Fibroblast of pulmonary artery (primary cell): Measurements from ENCODE around the gene CWF19L2.
A peak's percentile ranks its signal among the peaks of the same experiment; 100 is the strongest.
"Not testable (repeated sequence)": the region's sequence is repeated elsewhere in the genome, so short reads cannot be mapped to it uniquely, and the experiment has no call there.

Experiments used
- DNase-seq: peaks from one replicate; pipeline ENCODE4 v3.0.0-alpha.2; 2010; ENCODE audit warnings: low read depth
- H3K4me3 ChIP-seq: replicated peaks from 2 replicates; pipeline ENCODE4 v1.5.1; 2011; ENCODE audit warnings: low read depth, mild to moderate bottlenecking, control low read depth, low read length, moderate library complexity
- TF ChIP-seq, protein P1 (sequence below): IDR thresholded peaks from 2 replicates; pipeline ENCODE4 v1.5.1; 2011; ENCODE audit warnings: mild to moderate bottlenecking, control low read depth, low read length, inconsistent platforms; ENCODE audit errors: missing control alignments

CWF19L2 gene

DNA sequence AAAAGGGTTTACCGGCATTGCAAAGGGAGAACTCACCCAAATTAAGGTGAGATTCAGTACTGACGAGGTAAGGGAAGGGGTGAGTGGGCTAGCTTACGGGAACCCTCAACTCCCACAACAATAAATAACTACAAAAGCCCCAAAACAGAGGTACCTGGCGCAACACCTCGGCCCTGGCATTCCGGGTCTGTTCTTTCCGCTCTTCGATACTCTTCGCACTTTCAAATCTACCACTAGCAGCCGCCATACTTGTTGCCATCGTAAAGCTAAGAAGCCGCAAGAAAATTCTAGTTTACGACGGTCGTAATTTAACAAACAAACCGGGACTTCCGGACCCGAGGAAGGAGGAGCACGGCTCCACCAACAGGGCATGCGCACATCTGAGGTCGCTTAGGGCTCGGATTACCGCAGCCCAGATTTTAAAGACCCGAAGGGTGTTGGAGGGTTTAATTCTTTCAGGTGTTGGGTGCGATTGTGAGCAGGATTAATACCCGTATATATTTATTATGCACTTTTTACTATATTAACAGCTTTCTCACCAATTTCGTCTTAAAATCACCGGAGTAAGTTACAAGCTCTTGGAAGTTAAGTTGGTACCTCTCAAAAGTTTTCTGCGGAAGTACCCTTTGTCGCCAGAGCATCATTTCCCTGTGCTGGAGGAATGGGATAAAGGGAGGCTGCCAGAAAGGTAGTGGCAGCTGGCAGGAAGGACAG, at the start of gene CWF19L2:
Gene CWF19L2, minus strand, starts transcription at position 268 of the 714 bp plus-strand sequence. Its CDS starts 9 bp downstream, at position 259.
- peak within 1 kb of the TSS; percentile 96 for H3K4me3 ChIP-seq
- TF ChIP-seq, protein P1, sequence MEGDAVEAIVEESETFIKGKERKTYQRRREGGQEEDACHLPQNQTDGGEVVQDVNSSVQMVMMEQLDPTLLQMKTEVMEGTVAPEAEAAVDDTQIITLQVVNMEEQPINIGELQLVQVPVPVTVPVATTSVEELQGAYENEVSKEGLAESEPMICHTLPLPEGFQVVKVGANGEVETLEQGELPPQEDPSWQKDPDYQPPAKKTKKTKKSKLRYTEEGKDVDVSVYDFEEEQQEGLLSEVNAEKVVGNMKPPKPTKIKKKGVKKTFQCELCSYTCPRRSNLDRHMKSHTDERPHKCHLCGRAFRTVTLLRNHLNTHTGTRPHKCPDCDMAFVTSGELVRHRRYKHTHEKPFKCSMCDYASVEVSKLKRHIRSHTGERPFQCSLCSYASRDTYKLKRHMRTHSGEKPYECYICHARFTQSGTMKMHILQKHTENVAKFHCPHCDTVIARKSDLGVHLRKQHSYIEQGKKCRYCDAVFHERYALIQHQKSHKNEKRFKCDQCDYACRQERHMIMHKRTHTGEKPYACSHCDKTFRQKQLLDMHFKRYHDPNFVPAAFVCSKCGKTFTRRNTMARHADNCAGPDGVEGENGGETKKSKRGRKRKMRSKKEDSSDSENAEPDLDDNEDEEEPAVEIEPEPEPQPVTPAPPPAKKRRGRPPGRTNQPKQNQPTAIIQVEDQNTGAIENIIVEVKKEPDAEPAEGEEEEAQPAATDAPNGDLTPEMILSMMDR: no peak
- DNase-seq: peak; percentile 97

DNA sequence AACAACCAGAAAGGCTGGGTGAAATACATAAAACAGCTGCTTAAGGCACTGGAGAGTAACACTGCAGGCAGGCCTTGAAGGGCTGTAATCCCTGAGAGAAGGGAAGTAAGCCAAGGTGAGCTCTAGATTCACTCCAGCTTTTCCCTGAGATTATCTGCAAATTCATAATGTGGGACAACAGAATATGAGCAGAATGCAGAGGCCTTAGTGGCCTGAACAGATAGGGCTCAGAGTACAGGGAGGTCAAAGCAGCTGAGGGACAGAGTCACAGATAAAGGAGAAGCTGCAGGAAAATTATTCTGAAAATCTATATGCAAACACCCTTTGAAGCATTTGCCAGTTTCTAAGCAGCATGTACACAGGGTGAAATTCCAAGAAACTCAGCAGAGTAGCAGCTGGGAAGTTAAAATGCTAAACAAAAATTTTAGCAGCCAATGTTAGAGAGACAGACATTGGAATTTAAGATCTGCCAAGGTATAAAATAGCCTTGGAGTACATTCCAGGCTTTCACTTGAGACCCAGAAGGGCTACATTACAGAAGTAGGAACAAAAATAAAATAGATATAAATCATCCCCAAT, 48.1 kb upstream of the CWF19L2 start:
- TF ChIP-seq, protein P1: no peak
- DNase-seq: no peak
- H3K4me3 ChIP-seq: no peak overlapping the region

DNA sequence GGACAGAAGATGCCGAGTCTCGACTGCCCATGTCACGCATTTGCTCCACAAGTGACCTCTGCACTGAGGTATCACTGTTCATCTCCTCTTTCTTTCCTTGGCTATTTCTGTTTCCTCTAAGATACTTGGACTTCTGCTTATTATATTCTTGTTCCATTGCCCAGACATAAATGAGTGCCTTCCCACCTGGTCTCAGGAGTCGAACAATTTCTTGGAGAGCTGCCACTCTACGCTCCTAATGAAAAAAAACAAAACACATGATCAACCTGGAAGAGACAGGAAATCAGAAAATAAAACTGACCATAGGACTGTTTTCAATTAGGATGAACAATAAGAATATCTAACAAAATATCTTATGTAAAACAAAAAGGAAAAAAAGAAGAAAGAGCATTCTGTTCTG, 47.4 kb upstream of the CWF19L2 start:
- TF ChIP-seq, protein P1: no peak
- DNase-seq: no peak
- H3K4me3 ChIP-seq: no peak overlapping the region

DNA sequence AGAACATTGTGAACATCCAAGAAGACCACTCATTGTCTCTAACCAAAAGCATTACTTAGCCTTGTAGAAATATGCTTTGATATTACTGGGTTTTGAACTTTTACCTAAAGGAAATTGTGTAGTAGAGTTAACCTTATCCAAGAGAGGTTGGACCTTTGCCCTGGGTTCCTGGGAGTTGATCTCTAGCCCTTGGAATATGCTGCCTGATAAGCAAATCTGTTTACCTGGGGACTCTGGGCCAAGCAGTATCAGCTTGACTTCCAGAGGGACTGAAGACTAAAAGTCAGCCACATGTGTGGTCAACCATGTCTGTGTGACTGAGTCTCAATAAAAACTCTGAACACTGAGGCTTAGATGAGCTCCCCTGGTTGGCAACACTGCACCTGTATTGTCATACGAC, 44.1 kb upstream of the CWF19L2 start:
- TF ChIP-seq, protein P1: no peak
- no peak overlapping the region for H3K4me3 ChIP-seq
- DNase-seq: no peak

DNA sequence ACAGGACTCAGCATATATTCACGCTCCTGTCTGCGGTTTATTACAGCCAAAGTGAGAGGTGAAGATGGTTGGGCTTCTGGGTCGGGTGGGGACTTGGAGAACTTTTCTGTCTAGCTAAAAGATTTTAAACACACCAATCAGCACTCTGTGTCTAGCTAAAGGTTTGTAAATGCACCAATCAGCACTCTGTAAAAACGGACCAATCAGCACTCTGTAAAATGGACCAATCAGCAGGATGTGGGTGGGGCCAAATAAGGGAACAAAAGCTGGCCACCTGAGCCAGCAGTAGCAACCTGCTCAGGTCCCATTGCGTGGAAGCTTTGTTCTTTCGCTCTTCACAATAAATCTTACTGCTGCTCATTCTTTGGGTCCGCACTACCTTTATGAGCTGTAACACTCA, 39.7 kb upstream of the CWF19L2 start:
- not testable (repeated sequence) for H3K4me3 ChIP-seq, DNase-seq

DNA sequence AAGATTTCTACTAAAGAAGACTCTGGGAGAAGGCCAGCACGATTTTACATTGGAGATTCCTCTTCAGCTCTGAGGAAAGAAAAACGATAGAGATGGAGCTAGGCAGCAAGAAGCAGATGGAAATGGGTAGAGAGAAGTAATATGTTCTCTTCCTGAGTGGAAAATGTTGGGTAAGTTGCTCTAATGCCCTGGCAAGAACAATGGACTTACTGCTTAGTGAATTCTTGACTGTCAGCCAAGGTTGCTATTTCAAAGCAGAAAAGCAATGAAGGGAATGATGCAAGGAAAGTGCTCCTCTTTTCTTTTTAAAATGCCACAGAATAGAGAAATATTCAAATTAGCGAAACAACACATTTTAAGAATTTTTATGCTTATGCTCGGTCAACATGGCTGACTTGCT, 38.4 kb upstream of the CWF19L2 start:
- TF ChIP-seq, protein P1: no peak
- DNase-seq: peak; percentile 97
- no peak overlapping the region for H3K4me3 ChIP-seq

DNA sequence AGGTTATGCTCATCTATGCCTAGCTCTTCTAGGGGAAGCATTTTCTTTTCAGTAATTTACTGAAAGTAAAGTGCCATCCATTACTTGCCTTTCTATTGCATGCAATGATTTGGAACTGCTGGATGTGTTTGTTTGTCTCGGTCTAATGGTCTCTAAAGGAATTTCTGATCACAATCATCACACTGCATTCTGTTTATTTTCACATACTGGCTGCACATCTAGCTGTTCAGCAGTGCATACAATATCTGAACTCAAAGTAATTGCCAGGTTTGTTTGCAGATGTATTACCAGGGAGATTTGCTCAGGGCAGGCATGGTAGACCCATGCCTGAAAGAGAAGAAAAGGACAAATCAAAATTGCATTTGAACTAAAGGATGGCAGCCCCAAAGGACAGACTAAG, 36.4 kb upstream of the CWF19L2 start:
- no peak for DNase-seq
- TF ChIP-seq, protein P1: no peak
- H3K4me3 ChIP-seq: no peak overlapping the region
